Left hindlimb (tissue), 1 donor: ENCODE measurements around the gene CAMTA1.

ENCODE experiments used
- DNase-seq: peaks from one replicate; pipeline ENCODE4 v3.0.0-alpha.2; 2018

Gene CAMTA1

DNA sequence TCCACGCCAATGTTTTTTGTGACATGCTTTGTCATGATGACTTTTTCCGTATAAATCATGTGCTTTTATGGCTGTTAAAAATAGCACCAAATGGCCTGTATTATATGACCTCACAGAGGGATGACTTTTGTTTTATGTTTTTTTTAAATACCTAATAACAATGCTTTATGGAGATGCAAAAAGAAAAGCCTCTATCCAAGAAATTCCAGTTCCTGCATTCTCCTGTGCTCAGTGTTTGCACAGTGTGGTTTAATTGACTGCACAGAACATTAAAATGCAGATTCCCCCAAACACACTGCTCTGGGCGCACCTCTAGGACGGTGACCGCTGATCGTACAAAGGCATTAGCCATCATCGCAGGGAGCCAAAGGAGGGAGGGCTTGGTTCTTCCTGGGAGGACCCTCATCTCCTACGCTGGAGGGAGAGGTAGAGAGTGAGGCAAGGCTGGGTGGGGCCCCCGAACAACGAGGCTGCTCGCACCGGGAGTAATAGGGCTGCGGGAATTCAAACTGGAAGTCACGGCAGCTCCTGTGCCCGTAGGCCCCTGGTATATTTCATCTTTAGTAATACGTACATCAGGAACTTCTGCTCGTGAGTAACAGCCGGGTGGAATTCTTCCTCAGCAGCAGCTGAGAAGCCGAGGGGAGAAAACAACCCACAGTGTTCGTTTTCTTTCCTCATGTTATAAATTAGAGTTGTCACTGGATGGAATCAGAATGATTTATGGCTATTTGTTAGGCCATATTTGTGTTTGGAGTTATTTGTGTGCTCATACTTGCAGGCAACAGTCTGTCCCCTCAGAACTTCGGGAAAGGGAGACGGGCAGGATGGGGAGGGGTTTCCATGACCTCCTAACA lies 465.6 kb downstream of the CAMTA1 start:
- DNase-seq, result no peak

- DNase-seq, result no peak
Observed at GRCh38 chr1:7251454-7251800, 466.2 kb downstream of the CAMTA1 start.

DNA sequence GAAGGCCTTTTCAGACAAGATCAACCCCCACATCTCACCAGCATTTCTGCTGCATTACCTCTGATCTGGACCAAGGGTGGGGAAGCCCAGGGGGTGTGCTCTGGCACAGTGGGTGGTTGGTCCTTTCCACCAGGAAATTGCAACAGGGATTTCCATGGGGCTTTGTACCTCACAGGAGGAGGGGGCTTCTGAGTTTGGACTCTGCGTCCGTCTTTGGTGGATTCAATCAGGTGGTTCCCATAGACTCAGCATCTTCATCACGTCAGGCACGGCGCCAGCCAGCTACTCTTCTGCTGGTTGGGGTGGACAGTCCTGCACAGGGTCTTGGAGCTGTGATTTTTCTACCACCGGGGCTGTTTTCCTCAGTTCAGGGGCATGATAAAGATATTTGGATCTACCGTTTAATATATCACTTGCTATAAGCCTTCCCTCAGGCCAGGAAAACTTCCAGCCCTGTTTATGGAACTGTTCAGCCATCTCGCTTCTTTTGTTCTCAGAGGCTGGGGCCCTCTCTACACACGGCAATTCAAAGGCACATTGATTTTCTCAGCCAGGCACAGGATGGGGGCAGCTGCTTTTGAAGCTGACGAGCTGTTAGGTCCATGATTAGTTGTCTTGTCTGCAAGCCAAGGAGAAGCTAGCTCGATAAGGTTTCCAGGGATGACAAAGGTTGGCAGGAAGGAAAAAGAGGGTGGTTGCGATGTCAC lies 467.3 kb downstream of the CAMTA1 start:
- no peak for DNase-seq

- no peak for DNase-seq
Observed at GRCh38 chr1:7253118-7253480, 467.8 kb downstream of the CAMTA1 start.

- DNase-seq, result no peak
Observed at GRCh38 chr1:7253988-7254587, 468.8 kb downstream of the CAMTA1 start.

DNA sequence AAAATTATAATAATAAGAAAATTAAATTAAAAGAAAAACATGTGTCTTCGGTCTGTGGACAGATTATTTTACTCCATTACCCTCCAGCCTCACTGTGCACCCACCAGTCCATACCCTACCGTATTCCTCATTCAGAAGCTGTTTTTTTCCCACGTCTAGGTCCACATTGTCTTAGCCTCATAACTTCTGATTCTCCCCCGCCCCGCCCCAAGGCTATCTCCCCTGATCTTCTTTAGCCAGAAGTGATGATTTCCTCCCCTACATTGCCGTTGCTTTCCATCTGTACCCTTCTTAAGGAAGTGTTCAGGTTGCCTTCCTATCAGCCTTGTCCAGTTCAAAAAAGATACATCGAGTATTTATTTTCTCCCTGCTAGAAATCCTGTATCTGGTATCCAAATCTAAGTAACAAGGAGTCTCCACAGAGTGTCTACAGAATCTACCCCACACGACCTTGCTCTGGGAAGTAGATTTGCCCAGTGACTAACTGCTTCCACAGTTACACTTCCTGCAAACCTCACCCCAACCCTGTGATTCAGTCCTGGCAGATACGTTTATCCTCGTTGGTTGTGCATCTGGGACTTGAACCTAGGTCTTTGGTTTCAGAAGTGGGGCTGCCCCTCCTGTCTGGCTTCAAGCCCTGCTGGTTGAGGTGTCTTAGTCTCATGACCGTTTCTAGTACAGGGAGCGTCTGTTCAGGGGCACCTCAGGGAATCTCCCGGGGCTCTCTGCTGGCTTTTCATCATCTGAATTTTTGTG lies 470.2 kb downstream of the CAMTA1 start:
- no peak for DNase-seq

- DNase-seq, result no peak
Observed at GRCh38 chr1:7256526-7256925, 471.3 kb downstream of the CAMTA1 start.

DNA sequence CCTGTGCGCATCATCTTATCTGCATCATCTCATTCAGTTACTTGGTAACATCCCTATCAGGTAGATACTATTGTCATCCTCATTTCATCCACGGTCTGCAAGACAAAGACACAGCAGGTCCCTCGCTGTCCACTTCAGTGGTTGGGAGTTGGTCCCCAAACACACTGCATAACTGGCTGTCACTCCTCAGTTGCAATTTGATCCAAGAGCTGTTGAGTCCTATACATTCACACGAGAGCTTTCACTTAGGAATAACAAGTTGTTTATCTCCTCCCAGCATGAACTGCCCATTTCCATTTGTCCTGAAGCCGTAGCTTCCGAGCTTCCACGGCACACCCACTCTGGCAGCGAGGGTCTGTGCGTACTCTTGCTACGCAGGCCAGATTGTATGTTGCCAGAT lies 472.0 kb downstream of the CAMTA1 start:
- no peak for DNase-seq

DNA sequence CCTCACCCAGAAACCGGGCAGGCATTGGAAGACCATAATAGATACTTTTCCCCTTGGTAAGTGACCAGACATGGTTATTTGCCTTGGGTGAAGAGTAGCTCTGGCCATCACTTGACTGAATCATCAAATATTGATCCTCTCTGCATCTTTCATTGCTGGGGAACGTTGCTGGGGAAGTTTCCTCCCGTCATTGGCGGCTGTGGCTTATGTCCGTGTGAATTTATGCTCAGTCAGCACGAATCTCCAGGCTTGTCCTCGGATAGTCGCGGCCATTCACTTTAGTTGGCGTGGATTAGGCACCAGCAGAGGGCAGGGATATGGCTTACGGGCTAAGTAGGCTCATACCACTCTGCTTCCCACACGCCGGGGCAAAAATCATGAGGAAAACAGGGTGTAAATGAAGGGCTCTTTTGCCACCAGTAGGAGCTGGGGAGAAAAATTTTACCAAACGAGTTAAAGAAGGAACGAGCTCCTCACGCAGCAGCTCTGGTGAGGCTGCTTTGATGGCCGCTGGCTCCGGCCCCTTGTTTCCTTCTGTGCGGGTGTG lies 473.4 kb downstream of the CAMTA1 start:
- no peak for DNase-seq

DNA sequence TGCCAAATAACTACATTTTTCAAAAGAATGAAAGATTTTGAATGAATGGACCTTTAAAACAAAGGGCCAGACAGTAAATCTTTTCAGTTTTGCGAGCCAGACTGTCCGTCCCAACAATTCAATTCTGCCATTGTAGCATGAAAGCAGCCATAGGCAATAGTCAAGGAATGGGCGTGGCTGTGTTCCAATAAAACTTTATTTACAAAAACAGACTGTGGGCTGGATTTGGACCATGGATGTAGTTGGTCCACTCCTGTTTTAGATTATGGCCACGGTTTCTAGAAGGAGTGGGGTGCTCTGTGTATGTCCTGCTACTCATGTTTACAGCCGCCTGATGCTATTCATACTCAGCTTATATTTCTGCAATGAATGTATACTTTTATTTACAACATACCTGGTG lies 474.7 kb downstream of the CAMTA1 start:
- no peak for DNase-seq

DNA sequence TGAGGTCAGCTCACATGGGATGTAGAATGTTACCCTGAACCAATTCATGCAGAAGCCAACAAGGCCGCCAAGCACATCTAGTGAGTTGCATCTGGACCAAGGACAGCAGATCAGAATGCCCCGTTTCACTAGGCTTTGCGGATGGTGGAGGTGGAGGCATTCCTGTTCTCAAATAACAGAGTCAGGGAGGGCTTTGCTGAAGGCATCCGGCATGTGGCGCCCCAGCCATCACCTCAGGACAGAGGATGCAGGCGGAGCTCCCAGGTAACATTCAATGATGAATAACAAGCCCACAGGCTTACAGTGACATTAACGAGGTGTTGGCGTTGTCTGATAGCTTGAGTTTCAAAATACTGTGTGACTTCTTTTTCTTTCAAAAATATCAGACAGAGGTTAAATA lies 476.2 kb downstream of the CAMTA1 start:
- DNase-seq, result no peak

DNA sequence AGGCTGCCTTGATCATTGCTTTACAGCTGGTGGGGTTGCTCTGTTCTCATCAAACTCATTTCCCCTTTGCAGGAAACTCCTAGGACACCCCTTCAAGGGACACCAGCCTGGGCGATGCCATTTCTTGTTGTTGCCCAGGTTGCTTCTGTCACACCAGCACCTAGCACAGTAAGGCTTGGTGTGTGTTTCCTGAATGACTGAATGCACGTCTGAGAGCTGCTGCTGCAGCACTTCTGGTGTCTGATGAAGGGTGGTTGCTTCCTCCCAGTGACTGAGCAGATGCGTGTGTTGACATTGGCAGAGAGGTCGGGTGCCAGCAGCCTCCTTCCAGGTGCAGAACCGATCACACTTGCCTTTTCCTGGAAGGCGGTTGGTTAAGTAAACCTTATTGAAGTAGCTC lies 477.4 kb downstream of the CAMTA1 start:
- DNase-seq, result no peak

DNA sequence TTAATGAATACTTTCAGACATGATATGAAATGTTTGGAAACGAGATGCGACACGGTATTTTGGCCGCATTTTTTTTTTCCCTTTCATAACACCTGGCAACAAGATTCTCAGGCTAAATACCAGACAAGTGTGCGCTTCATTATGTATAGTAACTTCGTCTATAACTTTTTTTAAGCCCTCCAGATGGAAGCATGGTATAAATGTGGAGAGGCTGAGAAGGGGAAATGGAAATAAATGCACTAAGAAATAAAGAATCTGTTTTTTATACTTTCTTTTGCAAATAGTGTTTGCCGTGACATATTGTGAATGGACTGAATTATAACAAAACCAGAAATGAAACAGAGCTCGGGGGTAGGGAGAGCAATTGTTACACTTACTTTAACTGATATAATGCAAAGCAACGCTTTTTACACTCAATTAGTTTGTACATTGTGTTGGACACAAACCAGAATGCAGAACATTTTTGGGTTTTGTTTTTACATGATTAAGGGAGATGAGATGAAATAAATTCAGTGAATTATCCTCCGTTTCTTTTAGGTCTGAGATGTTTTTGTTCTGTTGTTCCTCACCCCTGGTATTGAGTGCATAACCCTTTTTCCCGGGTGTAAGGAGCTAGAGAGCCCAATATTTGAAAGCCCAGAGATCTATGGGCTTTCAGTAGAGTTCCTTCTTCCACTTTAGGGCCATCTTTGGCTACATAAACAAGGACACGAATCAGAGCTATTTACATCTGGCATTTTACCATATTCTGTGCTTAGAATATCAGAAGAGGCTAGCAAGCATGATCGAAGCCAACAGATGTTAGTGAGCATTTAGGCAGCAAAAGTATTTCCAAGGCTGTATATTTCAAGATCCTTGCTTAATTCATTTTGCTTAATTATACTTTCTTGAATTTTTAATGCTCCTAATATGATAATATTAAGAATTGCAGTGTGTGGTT lies 478.0 kb downstream of the CAMTA1 start:
- no peak for DNase-seq

- no peak for DNase-seq
Observed at GRCh38 chr1:7264101-7264500, 478.8 kb downstream of the CAMTA1 start.

DNA sequence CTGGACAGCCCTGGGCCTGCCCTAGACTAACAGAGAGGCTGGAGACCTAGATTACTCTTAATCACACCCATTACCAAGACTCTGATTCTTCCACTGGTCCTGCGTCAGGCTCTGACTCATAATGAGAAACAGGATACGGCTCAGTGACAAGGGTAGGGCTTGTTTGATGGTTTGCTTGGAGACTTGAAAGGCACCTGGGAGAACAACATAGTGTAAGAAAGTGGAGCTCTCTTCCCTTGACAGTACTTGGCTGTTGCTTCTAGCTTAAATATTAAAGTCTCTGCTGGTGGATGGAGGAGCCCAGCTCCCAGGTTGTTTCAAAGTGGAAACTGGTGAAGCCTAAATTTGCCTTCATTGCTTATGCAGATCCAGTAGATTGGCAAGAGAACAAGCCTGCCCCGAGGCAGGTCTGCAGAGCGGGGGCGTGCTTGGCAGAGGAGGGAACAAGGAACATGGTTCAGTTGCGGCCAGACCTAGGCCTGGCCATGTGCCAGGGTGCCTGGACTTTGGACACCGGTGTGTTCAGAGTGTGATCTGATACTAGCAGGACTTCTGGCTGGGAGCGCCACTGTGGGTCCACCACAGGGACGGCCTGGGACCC lies 480.6 kb downstream of the CAMTA1 start:
- no peak for DNase-seq

DNA sequence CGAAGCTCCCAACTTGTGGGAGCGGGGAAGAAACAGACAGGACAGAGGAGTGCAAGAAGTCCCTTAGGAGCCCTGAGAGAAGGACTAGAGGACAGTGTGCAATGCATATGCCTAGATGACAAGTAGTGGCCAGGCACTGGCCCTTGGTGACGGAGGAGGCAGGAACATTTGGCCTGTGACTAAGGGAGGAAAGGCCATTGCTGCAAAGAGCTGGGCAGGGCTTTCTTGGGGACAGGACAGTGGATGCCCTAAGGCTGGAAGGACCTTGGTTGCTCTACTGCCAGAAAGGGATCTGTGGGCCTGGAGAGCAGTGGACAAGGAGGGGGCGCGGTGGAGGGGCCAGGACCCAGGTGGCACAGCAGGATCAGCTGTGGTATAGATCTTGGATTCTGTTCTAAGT lies 481.3 kb downstream of the CAMTA1 start:
- DNase-seq, result no peak

DNA sequence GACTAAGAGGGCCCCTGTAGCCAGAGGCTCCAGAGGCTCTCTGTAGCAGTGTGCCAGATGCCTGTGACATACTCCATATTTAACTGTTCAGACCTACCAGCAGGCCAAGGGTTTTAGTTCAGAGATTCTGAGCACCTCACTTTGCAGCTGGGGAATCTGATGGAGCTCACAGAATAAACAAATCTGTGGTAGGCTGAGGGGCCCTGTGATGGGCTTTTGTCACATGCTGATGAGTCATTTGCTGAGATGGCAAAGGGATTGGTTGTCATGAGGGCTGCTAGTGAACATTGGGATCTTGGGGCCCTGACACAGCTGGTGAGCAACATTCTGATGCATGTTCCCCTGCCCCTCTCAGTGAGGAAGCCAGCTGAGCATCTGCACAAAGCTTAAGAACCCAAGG lies 482.2 kb downstream of the CAMTA1 start:
- DNase-seq, result no peak

DNA sequence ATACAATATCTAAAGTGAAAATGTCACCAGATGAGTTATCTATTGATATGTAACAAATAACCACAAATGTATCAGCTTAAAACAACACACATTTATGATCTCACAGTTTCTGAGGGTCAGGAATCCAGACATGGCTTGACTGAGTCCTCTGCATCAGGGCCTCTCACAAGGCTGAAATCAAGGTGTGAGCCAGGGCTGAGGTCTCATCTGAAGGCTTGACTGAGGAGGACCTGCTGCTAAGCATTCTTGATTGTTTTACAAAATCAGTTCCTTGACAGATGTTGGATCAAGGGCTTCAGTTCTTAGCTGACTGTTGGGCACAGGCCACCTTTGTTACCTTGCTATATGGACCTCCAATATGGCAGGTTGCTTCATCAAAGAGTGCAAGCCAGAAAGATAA lies 483.7 kb downstream of the CAMTA1 start:
- no peak for DNase-seq

DNA sequence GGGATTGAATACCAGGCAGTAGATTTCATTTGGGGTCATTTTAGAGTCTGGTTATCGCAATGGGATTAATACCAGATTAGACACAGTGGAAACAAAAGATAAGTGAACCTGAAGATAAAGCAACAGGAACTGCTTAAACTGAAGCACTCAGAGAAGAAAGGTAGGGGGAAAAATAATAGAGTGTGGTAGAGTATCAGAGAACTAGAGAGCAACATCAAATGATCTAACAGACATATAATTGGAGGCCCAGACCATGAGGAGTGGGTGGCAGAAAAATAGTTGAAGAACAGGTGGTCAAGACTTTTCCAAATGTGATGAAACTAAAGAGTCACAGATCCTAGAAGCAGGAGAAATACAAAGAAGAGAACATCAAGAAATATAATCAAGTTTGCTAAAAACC lies 484.3 kb downstream of the CAMTA1 start:
- DNase-seq, result no peak

DNA sequence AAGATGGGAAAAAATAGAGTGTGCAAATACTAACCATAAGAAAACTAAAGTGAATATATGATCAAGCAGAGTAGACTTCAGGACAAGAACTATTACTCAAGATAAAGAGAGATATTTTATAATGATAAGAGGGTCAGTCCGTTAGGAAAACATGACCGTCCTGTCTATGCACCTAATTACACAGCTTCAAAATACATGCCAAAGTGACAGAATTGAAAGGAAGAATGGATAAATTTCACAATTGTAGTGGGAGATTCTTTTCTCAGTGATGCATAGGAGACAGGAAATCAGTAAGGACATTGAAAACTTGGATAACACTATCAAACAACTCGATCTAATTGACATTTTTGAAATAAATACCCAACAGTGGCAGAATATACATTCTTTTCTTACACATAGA lies 489.0 kb downstream of the CAMTA1 start:
- no peak for DNase-seq

- DNase-seq, result no peak
Observed at GRCh38 chr1:7278045-7278444, 492.8 kb downstream of the CAMTA1 start.
